ENCODE data around the gene ASMT. TPM values are rescaled to one million over a fixed set of nuclear protein-coding genes. Genes with fewer than 3 reads are reported as not detected.
"Not testable (repeated sequence)": the region's sequence is repeated elsewhere in the genome, so short reads cannot be mapped to it uniquely, and the experiment has no call there.

Gene ASMT
- total RNA-seq, 4 donors from 2014 or later = not detected

GRCh38 chrX:1610166-1610565, 4.7 kb upstream of the ASMT start:
- no peak for DNase-seq (ENCODE audit: low spot score in 2 of 2)
- intact Hi-C loops (cut with DNase I; ENCODE audit: low total_unique reads) = no loop called here
- 78 to 82% methylated on average over 15 of the region's 15 CpGs for WGBS, 2 donors
- no peak for TF ChIP-seq POLR2A (IDR thresholded peaks at IDR 0.05)
- no peak for TF ChIP-seq CTCF (IDR thresholded peaks at IDR 0.05)
- H3K4me3 ChIP-seq (ENCODE audit: low read depth, poor library complexity, severe bottlenecking) = no peak overlapping the region

- no peak for DNase-seq (ENCODE audit: low spot score in 2 of 2)
- TF ChIP-seq POLR2A (IDR thresholded peaks at IDR 0.05) = no peak
- TF ChIP-seq CTCF (IDR thresholded peaks at IDR 0.05) = no peak
- no peak overlapping the region for H3K4me3 ChIP-seq (ENCODE audit: low read depth, poor library complexity, severe bottlenecking)
- intact Hi-C loops (cut with DNase I; ENCODE audit: low total_unique reads) = no loop called here
- WGBS, 2 donors = 79 to 81% methylated on average over 12 of the region's 12 CpGs
These were observed 4.1 kb upstream of the ASMT start for GRCh38 chrX:1610736-1611135.

GRCh38 chrX:1612641-1613286, 2.1 kb upstream of the ASMT start:
- 82 to 85% methylated on average over 5 of the region's 5 CpGs for WGBS, 2 donors
- no peak for DNase-seq (ENCODE audit: low spot score in 2 of 2)
- H3K4me3 ChIP-seq (ENCODE audit: low read depth, poor library complexity, severe bottlenecking) = no peak overlapping the region
- TF ChIP-seq POLR2A (IDR thresholded peaks at IDR 0.05) (no peak), CTCF (IDR thresholded peaks at IDR 0.05) (no peak)
- intact Hi-C loops (cut with DNase I; ENCODE audit: low total_unique reads) = no loop called here

- no peak overlapping the region for H3K4me3 ChIP-seq (ENCODE audit: low read depth, poor library complexity, severe bottlenecking)
- WGBS, 2 donors = 64 to 67% methylated on average over 4 of the region's 4 CpGs
- no peak for TF ChIP-seq CTCF (IDR thresholded peaks at IDR 0.05)
- TF ChIP-seq POLR2A (IDR thresholded peaks at IDR 0.05) = no peak
- no peak for DNase-seq (ENCODE audit: low spot score in 2 of 2)
- intact Hi-C loops (cut with DNase I; ENCODE audit: low total_unique reads) = no loop called here
These were observed 3.8 kb downstream of the ASMT start for GRCh38 chrX:1618689-1619088.

GRCh38 chrX:1623691-1624090, 8.8 kb downstream of the ASMT start:
- no peak for DNase-seq (ENCODE audit: low spot score in 2 of 2)
- intact Hi-C loops (cut with DNase I; ENCODE audit: low total_unique reads) = no loop called here
- 77 to 89% methylated on average over 21 of the region's 21 CpGs for WGBS, 2 donors
- TF ChIP-seq POLR2A (IDR thresholded peaks at IDR 0.05) (no peak), CTCF (IDR thresholded peaks at IDR 0.05) (no peak)
- H3K4me3 ChIP-seq (ENCODE audit: low read depth, poor library complexity, severe bottlenecking) = no peak overlapping the region

- H3K4me3 ChIP-seq (ENCODE audit: low read depth, poor library complexity, severe bottlenecking); intact Hi-C loops (cut with DNase I; ENCODE audit: low total_unique reads); DNase-seq (ENCODE audit: low spot score in 2 of 2): not testable (repeated sequence)
- WGBS, 2 donors = 79 to 81% methylated on average over 11 to 14 of the region's 14 CpGs
These were observed 9.4 kb downstream of the ASMT start for GRCh38 chrX:1624158-1624860.

GRCh38 chrX:1624861-1625215, 10.0 kb downstream of the ASMT start:
- WGBS, 2 donors = 92 to 95% methylated on average over 7 of the region's 7 CpGs
- DNase-seq (ENCODE audit: low spot score in 2 of 2); H3K4me3 ChIP-seq (ENCODE audit: low read depth, poor library complexity, severe bottlenecking); intact Hi-C loops (cut with DNase I; ENCODE audit: low total_unique reads): not testable (repeated sequence)

All from lower leg skin (tissue), 4 donors.